Fibroblast of lung (primary cell): ENCODE measurements around the gene STIMATE. TPM values are rescaled to one million over a fixed set of nuclear protein-coding genes. Genes with fewer than 3 reads are reported as not detected.

Experiments used
- DNase-seq, 2 donors: peaks; one replicate each; pipeline versions ENCODE4 v3.0.0 to v3.0.0-alpha.2; 2010; ENCODE audit warnings: low read depth in 2 of 2
- H2AFZ ChIP-seq: 2 replicates; pipeline ENCODE4 v1.5.1; 2012; ENCODE audit warnings: low read length, control low read depth, inconsistent platforms
- H3K27ac ChIP-seq: 2 replicates; pipeline ENCODE4 v1.5.1; 2011; ENCODE audit warnings: low read length, control low read depth; ENCODE audit not compliant: insufficient read depth
- H3K27me3 ChIP-seq: 2 replicates; pipeline ENCODE4 v1.5.1; 2011; ENCODE audit warnings: mild to moderate bottlenecking, low read length; ENCODE audit not compliant: control insufficient read depth, insufficient read depth
- H3K36me3 ChIP-seq: 2 replicates; pipeline ENCODE4 v1.5.1; 2011; ENCODE audit warnings: low read length; ENCODE audit not compliant: control insufficient read depth, insufficient read depth
- H3K4me1 ChIP-seq: 2 replicates; pipeline ENCODE4 v1.5.1; 2011; ENCODE audit warnings: low read length; ENCODE audit not compliant: control insufficient read depth, insufficient read depth; ENCODE audit errors: extremely low read depth
- H3K4me2 ChIP-seq: 2 replicates; pipeline ENCODE4 v1.5.1; 2011; ENCODE audit warnings: low read length, control low read depth; ENCODE audit not compliant: insufficient read depth; ENCODE audit errors: extremely low read depth
- H3K4me3 ChIP-seq, 4 experiments: fragments of 200-600 bp in 1 of 4; sonication (generic) in 1 of 4; replicated peaks in 1 of 4; 2 replicates each; pipeline ENCODE4 v1.5.1; 2011 to 2016; ENCODE audit warnings: low read length in 4 of 4, low read depth in 3 of 4, mild to moderate bottlenecking in 3 of 4, control low read depth in 2 of 4, inconsistent platforms in 1 of 4, mixed read lengths in 1 of 4; ENCODE audit not compliant: insufficient read depth in 1 of 4; ENCODE audit errors: control extremely low read depth in 1 of 4
- H3K79me2 ChIP-seq: 2 replicates; pipeline ENCODE4 v1.5.1; 2012; ENCODE audit warnings: mild to moderate bottlenecking, low read length, inconsistent platforms; ENCODE audit not compliant: control insufficient read depth, insufficient read depth
- H3K9ac ChIP-seq: 2 replicates; pipeline ENCODE4 v1.5.1; 2011; ENCODE audit warnings: mild to moderate bottlenecking, low read length, control low read depth; ENCODE audit not compliant: insufficient read depth
- H3K9me3 ChIP-seq: 2 replicates; pipeline ENCODE4 v1.5.1; 2012; ENCODE audit warnings: low read depth, low read length; ENCODE audit not compliant: control insufficient read depth, insufficient read depth
- H4K20me1 ChIP-seq: 2 replicates; pipeline ENCODE4 v1.5.1; 2011; ENCODE audit warnings: low read length; ENCODE audit not compliant: control insufficient read depth, insufficient read depth; ENCODE audit errors: extremely low read depth
- EZH2 ChIP-seq: IDR thresholded peaks from 2 replicates; pipeline ENCODE4 v1.5.1; 2012; ENCODE audit warnings: low read length, control low read depth, mild to moderate bottlenecking; ENCODE audit errors: missing control alignments
- polyA plus RNA-seq, 2 donors: library from polyadenylated mRNA; depleted of rRNA in 1 of 2; stranded (reverse) in 1 of 2; unstranded in 1 of 2; fragments of >200 nt; gene quantifications; 2 replicates each; pipeline ENCODE4 v1.2.1, GENCODE V29; 2011 to 2012; ENCODE audit warnings: missing spikeins in 1 of 2
- total RNA-seq: library from RNA; depleted of rRNA; stranded (reverse); fragments of >200 nt; gene quantifications from 2 replicates; pipeline ENCODE4 v1.2.1, GENCODE V29; 2014
- TF ChIP-seq, protein P1 (sequence below), 2 donors: IDR thresholded peaks in 1 of 2; conservative IDR thresholded peaks in 1 of 2; 1 replicate in 1 of 2; 2 replicates in 1 of 2; pipeline ENCODE4 v1.5.1; 2011 to 2012; ENCODE audit warnings: low read length in 2 of 2, control low read depth in 1 of 2, inconsistent platforms in 1 of 2, low read depth in 1 of 2, mild to moderate bottlenecking in 1 of 2

The STIMATE gene
- total and polyA plus RNA-seq, 2 donors (not counting 1 experiment from before 2014, with no cell fraction given): 11.6 to 13.0 TPM

GRCh38 chr3:52833202-52833601, 64.1 kb downstream of the STIMATE start:
- no peaks in the 10 kb centered on the region for H3K9me3 ChIP-seq
- no peak overlapping the region for H3K4me2 ChIP-seq
- H3K27ac ChIP-seq: no peak overlapping the region
- H3K79me2 ChIP-seq: no peaks in the 10 kb centered on the region
- H3K27me3 ChIP-seq: no peaks in the 10 kb centered on the region
- H3K9ac ChIP-seq: no peak overlapping the region
- TF ChIP-seq EZH2: no peak
- TF ChIP-seq, protein P1, sequence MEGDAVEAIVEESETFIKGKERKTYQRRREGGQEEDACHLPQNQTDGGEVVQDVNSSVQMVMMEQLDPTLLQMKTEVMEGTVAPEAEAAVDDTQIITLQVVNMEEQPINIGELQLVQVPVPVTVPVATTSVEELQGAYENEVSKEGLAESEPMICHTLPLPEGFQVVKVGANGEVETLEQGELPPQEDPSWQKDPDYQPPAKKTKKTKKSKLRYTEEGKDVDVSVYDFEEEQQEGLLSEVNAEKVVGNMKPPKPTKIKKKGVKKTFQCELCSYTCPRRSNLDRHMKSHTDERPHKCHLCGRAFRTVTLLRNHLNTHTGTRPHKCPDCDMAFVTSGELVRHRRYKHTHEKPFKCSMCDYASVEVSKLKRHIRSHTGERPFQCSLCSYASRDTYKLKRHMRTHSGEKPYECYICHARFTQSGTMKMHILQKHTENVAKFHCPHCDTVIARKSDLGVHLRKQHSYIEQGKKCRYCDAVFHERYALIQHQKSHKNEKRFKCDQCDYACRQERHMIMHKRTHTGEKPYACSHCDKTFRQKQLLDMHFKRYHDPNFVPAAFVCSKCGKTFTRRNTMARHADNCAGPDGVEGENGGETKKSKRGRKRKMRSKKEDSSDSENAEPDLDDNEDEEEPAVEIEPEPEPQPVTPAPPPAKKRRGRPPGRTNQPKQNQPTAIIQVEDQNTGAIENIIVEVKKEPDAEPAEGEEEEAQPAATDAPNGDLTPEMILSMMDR (conservative IDR thresholded peaks at IDR 0.05 in 1 of 2, IDR thresholded peaks at IDR 0.05 in 1 of 2; ENCODE audit: low read depth in 1 of 2, low read length in 2 of 2): no peak
- no peak overlapping the region for H2AFZ ChIP-seq
- peaks cover 22% of the 10 kb centered on the region for H3K4me1 ChIP-seq
- H3K4me3 ChIP-seq: no peak overlapping the region
- no peaks in the 10 kb centered on the region for H3K36me3 ChIP-seq
- H4K20me1 ChIP-seq: no peaks in the 10 kb centered on the region
- DNase-seq: no peak

DNA sequence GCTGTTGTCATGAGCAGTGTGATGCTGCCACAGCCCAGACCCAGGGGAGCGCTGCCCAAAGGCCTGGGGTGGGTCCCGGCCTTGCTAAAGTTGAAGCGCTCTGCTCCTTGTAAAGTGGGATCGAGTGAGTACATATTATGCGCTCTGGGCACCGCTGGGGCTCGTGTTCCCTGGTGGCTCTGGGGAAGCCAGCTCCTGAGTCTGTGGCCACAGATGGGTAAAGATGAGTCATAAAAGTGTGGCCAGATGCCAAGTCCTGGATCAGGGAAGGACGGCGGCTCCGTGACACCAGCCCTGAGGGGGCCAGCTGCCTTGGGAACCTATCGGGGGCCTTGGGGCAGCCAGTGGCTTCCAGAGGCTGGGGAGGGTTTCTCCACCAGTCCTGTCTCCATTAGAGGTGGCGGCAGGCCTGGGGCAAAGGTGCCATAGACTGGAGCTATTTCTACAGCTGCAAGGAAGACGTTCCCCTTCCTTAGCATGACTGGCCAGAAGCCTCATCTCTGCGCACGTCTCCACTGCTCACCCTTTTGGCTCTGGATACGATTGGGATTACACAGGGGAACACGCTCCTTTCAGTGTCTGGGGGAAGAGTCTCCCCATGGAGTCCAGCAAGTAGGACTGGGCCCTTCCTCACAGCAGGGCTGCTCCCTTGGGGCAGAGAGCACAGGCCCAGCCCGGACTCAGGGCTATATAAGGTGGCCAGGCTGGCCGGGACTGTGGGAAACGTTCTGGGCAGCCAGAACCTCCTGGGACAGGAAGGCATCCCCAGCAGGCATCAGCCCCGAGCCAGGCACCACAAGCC, 65.6 kb downstream of the STIMATE start:
- no peaks in the 10 kb centered on the region for H3K36me3 ChIP-seq
- H3K27me3 ChIP-seq: no peaks in the 10 kb centered on the region
- no peak overlapping the region for H3K9ac ChIP-seq
- TF ChIP-seq EZH2: no peak
- TF ChIP-seq, protein P1 (conservative IDR thresholded peaks at IDR 0.05 in 1 of 2, IDR thresholded peaks at IDR 0.05 in 1 of 2; ENCODE audit: low read depth in 1 of 2, low read length in 2 of 2): no peak
- peaks cover 22% of the 10 kb centered on the region for H3K4me1 ChIP-seq
- DNase-seq: peak; percentile 69 to 71
- no peaks in the 10 kb centered on the region for H3K9me3 ChIP-seq
- no peak overlapping the region for H3K27ac ChIP-seq
- H2AFZ ChIP-seq: no peak overlapping the region
- H3K79me2 ChIP-seq: no peaks in the 10 kb centered on the region
- H4K20me1 ChIP-seq: no peaks in the 10 kb centered on the region
- H3K4me2 ChIP-seq: no peak overlapping the region
- no peak overlapping the region for H3K4me3 ChIP-seq

- H3K4me2 ChIP-seq: no peak within 1 kb of the TSS
- peak in 1 of 2 donors; percentile 54 for DNase-seq
Measured at GRCh38 chr3:52830535-52831258, 66.7 kb downstream of the STIMATE start, which contains the start of gene ITIH4. TSS of gene ITIH4 (minus strand) at chr3:52830672. CDS start at chr3:52830642, 30 bp downstream.

More at GRCh38 chr3:52830535-52831258, 66.7 kb downstream of the STIMATE start, which contains the start of gene ITIH4:
- no peak within 1 kb of the TSS for H3K4me3 ChIP-seq
- no peaks in the 10 kb centered on the region for H3K79me2 ChIP-seq
- H2AFZ ChIP-seq: no peak within 1 kb of the TSS
- TF ChIP-seq, protein P1 (conservative IDR thresholded peaks at IDR 0.05 in 1 of 2, IDR thresholded peaks at IDR 0.05 in 1 of 2; ENCODE audit: low read depth in 1 of 2, low read length in 2 of 2): no peak
- no peak for TF ChIP-seq EZH2
- peaks cover 21% of the 10 kb centered on the region for H3K4me1 ChIP-seq
- no peaks in the 10 kb centered on the region for H3K9me3 ChIP-seq
- H3K27ac ChIP-seq: no peak within 1 kb of the TSS
- no peak within 1 kb of the TSS for H3K9ac ChIP-seq
- no peaks in the 10 kb centered on the region for H3K27me3 ChIP-seq
- no peaks in the 10 kb centered on the region for H4K20me1 ChIP-seq
- no peaks in the 10 kb centered on the region for H3K36me3 ChIP-seq
